ENCODE data around the gene GPM6B. TPM values are rescaled to one million over a fixed set of nuclear protein-coding genes. Genes with fewer than 3 reads are reported as not detected.

GPM6B gene
- total and polyA plus RNA-seq, 2 experiments from 2014 or later, result 82.6 to 95.4 TPM

DNA sequence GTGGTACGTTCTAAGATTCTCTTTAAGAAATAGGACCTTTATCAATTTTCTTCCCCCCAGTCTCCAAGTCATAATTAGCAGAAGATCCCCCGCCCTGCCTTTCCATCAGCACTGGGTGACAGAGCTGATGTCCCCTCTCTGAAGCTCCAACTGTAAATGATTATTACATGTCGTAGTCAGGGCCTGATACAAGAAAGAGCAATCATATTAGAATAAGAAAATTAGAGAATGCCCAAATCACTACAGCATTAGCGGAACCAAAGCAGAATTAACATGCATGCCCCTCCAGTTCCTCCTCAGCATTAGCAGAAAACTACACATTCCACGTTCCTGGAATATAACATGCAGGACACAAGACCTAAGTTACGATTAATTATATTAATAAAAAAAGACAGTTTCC lies 717 bp downstream of the GPM6B start (continued):
- TF ChIP-seq, protein P1, sequence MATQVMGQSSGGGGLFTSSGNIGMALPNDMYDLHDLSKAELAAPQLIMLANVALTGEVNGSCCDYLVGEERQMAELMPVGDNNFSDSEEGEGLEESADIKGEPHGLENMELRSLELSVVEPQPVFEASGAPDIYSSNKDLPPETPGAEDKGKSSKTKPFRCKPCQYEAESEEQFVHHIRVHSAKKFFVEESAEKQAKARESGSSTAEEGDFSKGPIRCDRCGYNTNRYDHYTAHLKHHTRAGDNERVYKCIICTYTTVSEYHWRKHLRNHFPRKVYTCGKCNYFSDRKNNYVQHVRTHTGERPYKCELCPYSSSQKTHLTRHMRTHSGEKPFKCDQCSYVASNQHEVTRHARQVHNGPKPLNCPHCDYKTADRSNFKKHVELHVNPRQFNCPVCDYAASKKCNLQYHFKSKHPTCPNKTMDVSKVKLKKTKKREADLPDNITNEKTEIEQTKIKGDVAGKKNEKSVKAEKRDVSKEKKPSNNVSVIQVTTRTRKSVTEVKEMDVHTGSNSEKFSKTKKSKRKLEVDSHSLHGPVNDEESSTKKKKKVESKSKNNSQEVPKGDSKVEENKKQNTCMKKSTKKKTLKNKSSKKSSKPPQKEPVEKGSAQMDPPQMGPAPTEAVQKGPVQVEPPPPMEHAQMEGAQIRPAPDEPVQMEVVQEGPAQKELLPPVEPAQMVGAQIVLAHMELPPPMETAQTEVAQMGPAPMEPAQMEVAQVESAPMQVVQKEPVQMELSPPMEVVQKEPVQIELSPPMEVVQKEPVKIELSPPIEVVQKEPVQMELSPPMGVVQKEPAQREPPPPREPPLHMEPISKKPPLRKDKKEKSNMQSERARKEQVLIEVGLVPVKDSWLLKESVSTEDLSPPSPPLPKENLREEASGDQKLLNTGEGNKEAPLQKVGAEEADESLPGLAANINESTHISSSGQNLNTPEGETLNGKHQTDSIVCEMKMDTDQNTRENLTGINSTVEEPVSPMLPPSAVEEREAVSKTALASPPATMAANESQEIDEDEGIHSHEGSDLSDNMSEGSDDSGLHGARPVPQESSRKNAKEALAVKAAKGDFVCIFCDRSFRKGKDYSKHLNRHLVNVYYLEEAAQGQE (IDR thresholded peaks at IDR 0.05; ENCODE audit: unreplicated experiment), result no peak
- TF ChIP-seq ZNF114 (CRISPR knock-in tag; IDR thresholded peaks at IDR 0.05), result no peak
- TF ChIP-seq, protein P2, sequence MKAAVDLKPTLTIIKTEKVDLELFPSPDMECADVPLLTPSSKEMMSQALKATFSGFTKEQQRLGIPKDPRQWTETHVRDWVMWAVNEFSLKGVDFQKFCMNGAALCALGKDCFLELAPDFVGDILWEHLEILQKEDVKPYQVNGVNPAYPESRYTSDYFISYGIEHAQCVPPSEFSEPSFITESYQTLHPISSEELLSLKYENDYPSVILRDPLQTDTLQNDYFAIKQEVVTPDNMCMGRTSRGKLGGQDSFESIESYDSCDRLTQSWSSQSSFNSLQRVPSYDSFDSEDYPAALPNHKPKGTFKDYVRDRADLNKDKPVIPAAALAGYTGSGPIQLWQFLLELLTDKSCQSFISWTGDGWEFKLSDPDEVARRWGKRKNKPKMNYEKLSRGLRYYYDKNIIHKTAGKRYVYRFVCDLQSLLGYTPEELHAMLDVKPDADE (IDR thresholded peaks at IDR 0.05), result no peak

DNA sequence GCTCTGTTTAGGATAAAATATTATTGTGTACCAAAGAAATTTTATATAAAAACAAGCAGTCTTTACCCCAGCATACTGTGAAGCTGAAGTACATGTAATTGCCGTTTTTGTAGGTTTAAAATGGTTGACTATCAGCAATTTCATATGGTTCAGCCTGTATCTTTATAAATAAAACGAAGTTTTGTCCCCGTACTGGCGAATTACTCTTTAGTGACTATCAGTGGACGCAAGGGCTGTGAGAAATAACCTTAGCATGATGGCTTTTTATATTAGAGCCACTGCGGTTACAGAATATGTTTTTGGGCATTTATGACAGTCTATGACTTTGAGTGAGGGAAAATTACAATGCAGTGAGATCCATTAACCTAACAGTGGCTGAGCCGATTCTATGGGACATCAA lies 1.2 kb downstream of the GPM6B start:
- Histone ChIP-seq H3K27me3 (ENCODE audit: insufficient read depth) (no peaks in the 10 kb centered on the region), H3K9me2 (ENCODE audit: insufficient read depth) (no peaks in the 10 kb centered on the region), H3K4me1 (ENCODE audit: insufficient read depth) (peaks cover 38% of the 10 kb centered on the region), H3K27ac (ENCODE audit: low read depth) (no peak overlapping the region), H3F3A (replicated peaks; ENCODE audit: low read depth) (no peaks in the 10 kb centered on the region), H3K4me2 (no peak overlapping the region), H3K4me3 (no peak overlapping the region), H2AFZ (no peak overlapping the region), H3K36me3 (ENCODE audit: insufficient read depth) (no peaks in the 10 kb centered on the region), H3K79me2 (replicated peaks; ENCODE audit: insufficient read depth) (peaks cover 26% of the 10 kb centered on the region), H4K20me1 (replicated peaks; ENCODE audit: insufficient read depth) (no peaks in the 10 kb centered on the region)
- H3K4me3 Mint-ChIP-seq, result no peak overlapping the region
- H3K27me3 Mint-ChIP-seq (ENCODE audit: insufficient read depth, low read depth, poor library complexity), result no peaks in the 10 kb centered on the region
- H3K4me1 Mint-ChIP-seq, result peaks cover 43% of the 10 kb centered on the region
- DNase-seq (ENCODE audit: low spot score), result no peak
- no peaks in the 10 kb centered on the region for H3K9me3 Mint-ChIP-seq
- peaks cover 3% of the 10 kb centered on the region; the same call in 1 of the 3 replicates for H3K36me3 Mint-ChIP-seq (ENCODE audit: low read depth)
- TF ChIP-seq, protein P1 (IDR thresholded peaks at IDR 0.05; ENCODE audit: unreplicated experiment), result no peak
- TF ChIP-seq EZH2phosphoT487 (IDR thresholded peaks at IDR 0.05; ENCODE audit: unreplicated experiment), result no peak
- TF ChIP-seq, protein P3, sequence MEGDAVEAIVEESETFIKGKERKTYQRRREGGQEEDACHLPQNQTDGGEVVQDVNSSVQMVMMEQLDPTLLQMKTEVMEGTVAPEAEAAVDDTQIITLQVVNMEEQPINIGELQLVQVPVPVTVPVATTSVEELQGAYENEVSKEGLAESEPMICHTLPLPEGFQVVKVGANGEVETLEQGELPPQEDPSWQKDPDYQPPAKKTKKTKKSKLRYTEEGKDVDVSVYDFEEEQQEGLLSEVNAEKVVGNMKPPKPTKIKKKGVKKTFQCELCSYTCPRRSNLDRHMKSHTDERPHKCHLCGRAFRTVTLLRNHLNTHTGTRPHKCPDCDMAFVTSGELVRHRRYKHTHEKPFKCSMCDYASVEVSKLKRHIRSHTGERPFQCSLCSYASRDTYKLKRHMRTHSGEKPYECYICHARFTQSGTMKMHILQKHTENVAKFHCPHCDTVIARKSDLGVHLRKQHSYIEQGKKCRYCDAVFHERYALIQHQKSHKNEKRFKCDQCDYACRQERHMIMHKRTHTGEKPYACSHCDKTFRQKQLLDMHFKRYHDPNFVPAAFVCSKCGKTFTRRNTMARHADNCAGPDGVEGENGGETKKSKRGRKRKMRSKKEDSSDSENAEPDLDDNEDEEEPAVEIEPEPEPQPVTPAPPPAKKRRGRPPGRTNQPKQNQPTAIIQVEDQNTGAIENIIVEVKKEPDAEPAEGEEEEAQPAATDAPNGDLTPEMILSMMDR (conservative IDR thresholded peaks at IDR 0.05; ENCODE audit: low read depth in 2 of 2), result no peak
- TF ChIP-seq EZH2 (IDR thresholded peaks at IDR 0.05; ENCODE audit: low read depth, unreplicated experiment), result no peak
- no peak for TF ChIP-seq CREB1 (CRISPR knock-in tag; IDR thresholded peaks at IDR 0.05; ENCODE audit: low read depth)
- TF ChIP-seq JUNB (IDR thresholded peaks at IDR 0.05; ENCODE audit: unreplicated experiment), result no peak
- TF ChIP-seq, protein P2 (IDR thresholded peaks at IDR 0.05), result no peak
- TF ChIP-seq POLR2AphosphoS5 (IDR thresholded peaks at IDR 0.05; ENCODE audit: low read depth), result no peak
- TF ChIP-seq NANOG (IDR thresholded peaks at IDR 0.05; ENCODE audit: borderline replicate concordance), result no peak
- TF ChIP-seq STAT1 (IDR thresholded peaks at IDR 0.05; ENCODE audit: unreplicated experiment), result no peak
- no peak for ATAC-seq
- H3K27ac Mint-ChIP-seq, result no peak overlapping the region

Data from GM23338 (cell line).